SK-N-MC (cell line): ENCODE results near the gene ZNF235.

Experiments
- EZH2 ChIP-seq: fragments of 200-600 bp; sonication (generic); IDR thresholded peaks from one replicate; pipeline ENCODE4 v1.6.1; 2017; ENCODE audit warnings: antibody characterized with exemption
- FOXP2 ChIP-seq: optimal IDR thresholded peaks from 2 replicates; pipeline ENCODE3; 2011; ENCODE audit warnings: mild to moderate bottlenecking, moderate library complexity; ENCODE audit not compliant: insufficient read depth; ENCODE audit errors: extremely low read length, control extremely low read depth
- POLR2AphosphoS5 ChIP-seq: IDR thresholded peaks from 2 replicates; pipeline ENCODE4 v1.6.1; 2012; ENCODE audit warnings: mild to moderate bottlenecking, low read depth, low read length, borderline replicate concordance

- no peak for TF ChIP-seq POLR2AphosphoS5
- TF ChIP-seq EZH2 = no peak
- no peak for TF ChIP-seq FOXP2
Measured at GRCh38 chr19:44315883-44316282, 11.1 kb upstream of the ZNF235 start.
